DMS79 (cell line): Measurements from ENCODE around the gene SNRPB.
"Not testable (repeated sequence)": the region's sequence is repeated elsewhere in the genome, so short reads cannot be mapped to it uniquely, and the experiment has no call there.

Experiments used
- DNase-seq: peaks from one replicate; lab custom pipeline; 2025; lab: John Stamatoyannopoulos, UW

Gene SNRPB

GRCh38 chr20:2470423-2471193 is at the start of gene SNRPB:
TSS of gene SNRPB (minus strand) at chr20:2470789. CDS start at chr20:2470690, 99 bp downstream.
- DNase-seq: peak; percentile 90

- no peak for DNase-seq
Observed at GRCh38 chr20:2519115-2519809, 48.7 kb upstream of the SNRPB start.

- DNase-seq: no peak
Observed at GRCh38 chr20:2518558-2518957, 48.0 kb upstream of the SNRPB start.

- DNase-seq: no peak
Observed at GRCh38 chr20:2518096-2518495, 47.5 kb upstream of the SNRPB start.

- no peak for DNase-seq
Observed at GRCh38 chr20:2516399-2516798, 45.8 kb upstream of the SNRPB start.

GRCh38 chr20:2515203-2515602 is 44.6 kb upstream of the SNRPB start:
- no peak for DNase-seq

GRCh38 chr20:2509794-2510193 is 39.2 kb upstream of the SNRPB start:
- no peak for DNase-seq

- no peak for DNase-seq
Observed at GRCh38 chr20:2509468-2509781, 38.8 kb upstream of the SNRPB start.

GRCh38 chr20:2508631-2509467 is 38.3 kb upstream of the SNRPB start, which contains the start of gene ZNF343:
TSS of gene ZNF343 (minus strand) at chr20:2508915. CDS start at chr20:2493895, 15,020 bp downstream.
- peak; percentile 54 for DNase-seq

- DNase-seq: no peak
Observed at GRCh38 chr20:2507875-2508630, 37.5 kb upstream of the SNRPB start.

GRCh38 chr20:2507464-2507863 is 36.9 kb upstream of the SNRPB start:
- DNase-seq: no peak

- DNase-seq: not testable (repeated sequence)
Observed at GRCh38 chr20:2506426-2506825, 35.8 kb upstream of the SNRPB start.

GRCh38 chr20:2504803-2505202 is 34.2 kb upstream of the SNRPB start:
- DNase-seq: not testable (repeated sequence)

- not testable (repeated sequence) for DNase-seq
Observed at GRCh38 chr20:2502808-2503384, 32.3 kb upstream of the SNRPB start.

- DNase-seq: no peak
Observed at GRCh38 chr20:2485661-2486060, 15.1 kb upstream of the SNRPB start.

- no peak for DNase-seq
Observed at GRCh38 chr20:2485080-2485479, 14.5 kb upstream of the SNRPB start.

- no peak for DNase-seq
Observed at GRCh38 chr20:2483504-2483903, 12.9 kb upstream of the SNRPB start.

GRCh38 chr20:2480381-2480780 is 9.8 kb upstream of the SNRPB start:
- no peak for DNase-seq

GRCh38 chr20:2476742-2477615 is 6.4 kb upstream of the SNRPB start:
- DNase-seq: no peak
